GM13977 (cell line): ENCODE data around the gene CEP128.

ENCODE experiments used
- DNase-seq: peaks from one replicate; pipeline ENCODE4 v3.0.0; 2012; ENCODE audit warnings: low spot score
- in situ Hi-C: fragments of 300-500 bp; cut with MboI; formaldehyde crosslinking; loops from one replicate; pipeline ENCODE4 v1.12.0; 2022; ENCODE audit warnings: low sequenced_read_pairs, low pct_unique_long_range_greater_than_20kb, mixed read lengths, inconsistent platforms; ENCODE audit not compliant: unreplicated experiment
- TF ChIP-seq, protein P1 (sequence below): IDR thresholded peaks from 2 replicates; pipeline ENCODE4 v1.5.1; 2012; ENCODE audit warnings: mild to moderate bottlenecking, control low read depth; ENCODE audit not compliant: insufficient read depth; ENCODE audit errors: extremely low read depth, missing control alignments

Gene CEP128

GRCh38 chr14:80776186-80776585 lies 165.4 kb downstream of the CEP128 start:
- TF ChIP-seq, protein P1, sequence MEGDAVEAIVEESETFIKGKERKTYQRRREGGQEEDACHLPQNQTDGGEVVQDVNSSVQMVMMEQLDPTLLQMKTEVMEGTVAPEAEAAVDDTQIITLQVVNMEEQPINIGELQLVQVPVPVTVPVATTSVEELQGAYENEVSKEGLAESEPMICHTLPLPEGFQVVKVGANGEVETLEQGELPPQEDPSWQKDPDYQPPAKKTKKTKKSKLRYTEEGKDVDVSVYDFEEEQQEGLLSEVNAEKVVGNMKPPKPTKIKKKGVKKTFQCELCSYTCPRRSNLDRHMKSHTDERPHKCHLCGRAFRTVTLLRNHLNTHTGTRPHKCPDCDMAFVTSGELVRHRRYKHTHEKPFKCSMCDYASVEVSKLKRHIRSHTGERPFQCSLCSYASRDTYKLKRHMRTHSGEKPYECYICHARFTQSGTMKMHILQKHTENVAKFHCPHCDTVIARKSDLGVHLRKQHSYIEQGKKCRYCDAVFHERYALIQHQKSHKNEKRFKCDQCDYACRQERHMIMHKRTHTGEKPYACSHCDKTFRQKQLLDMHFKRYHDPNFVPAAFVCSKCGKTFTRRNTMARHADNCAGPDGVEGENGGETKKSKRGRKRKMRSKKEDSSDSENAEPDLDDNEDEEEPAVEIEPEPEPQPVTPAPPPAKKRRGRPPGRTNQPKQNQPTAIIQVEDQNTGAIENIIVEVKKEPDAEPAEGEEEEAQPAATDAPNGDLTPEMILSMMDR = no peak
- in situ Hi-C loops = no loop called here
- DNase-seq = no peak

DNA sequence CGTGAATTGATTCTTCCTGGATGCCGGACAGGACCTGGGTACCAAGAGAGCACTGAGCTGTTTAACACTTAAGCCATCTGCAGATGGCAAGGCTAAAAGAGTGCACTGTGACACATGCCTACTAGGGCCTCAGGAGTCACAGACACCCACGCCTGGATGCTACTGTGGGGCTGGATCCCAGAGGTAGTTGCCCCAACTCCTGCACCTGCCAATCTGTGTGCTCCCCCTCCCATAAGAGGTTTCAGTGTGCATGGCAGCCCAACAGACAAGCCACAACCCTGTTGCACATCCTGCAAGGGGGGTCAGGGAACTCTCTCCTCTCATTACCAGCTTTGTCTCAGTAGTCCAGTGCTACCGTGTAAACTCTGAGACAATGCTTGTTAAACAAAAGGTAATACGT lies 169.0 kb downstream of the CEP128 start:
- in situ Hi-C loops = no loop called here
- DNase-seq = no peak
- TF ChIP-seq, protein P1 = no peak

DNA sequence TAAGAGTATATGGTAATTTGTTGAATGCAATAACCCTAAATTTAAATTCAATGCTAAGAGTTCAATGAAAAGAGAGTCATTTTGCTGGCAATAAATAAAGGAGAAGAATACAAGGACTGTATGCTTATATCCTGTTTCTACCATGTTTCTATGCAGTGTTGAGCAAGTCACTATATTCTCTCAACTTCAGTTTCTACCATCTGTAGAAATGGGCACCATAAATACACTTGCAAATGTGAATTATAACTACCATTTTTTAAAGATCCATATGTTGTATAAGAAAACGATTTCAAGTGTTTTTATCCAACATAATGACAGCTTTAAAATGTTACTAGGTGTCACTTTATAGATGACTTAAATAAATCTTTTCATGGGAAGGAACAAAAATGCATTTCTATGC lies 170.3 kb downstream of the CEP128 start:
- in situ Hi-C loops = no loop called here
- TF ChIP-seq, protein P1 = no peak
- DNase-seq = no peak

DNA sequence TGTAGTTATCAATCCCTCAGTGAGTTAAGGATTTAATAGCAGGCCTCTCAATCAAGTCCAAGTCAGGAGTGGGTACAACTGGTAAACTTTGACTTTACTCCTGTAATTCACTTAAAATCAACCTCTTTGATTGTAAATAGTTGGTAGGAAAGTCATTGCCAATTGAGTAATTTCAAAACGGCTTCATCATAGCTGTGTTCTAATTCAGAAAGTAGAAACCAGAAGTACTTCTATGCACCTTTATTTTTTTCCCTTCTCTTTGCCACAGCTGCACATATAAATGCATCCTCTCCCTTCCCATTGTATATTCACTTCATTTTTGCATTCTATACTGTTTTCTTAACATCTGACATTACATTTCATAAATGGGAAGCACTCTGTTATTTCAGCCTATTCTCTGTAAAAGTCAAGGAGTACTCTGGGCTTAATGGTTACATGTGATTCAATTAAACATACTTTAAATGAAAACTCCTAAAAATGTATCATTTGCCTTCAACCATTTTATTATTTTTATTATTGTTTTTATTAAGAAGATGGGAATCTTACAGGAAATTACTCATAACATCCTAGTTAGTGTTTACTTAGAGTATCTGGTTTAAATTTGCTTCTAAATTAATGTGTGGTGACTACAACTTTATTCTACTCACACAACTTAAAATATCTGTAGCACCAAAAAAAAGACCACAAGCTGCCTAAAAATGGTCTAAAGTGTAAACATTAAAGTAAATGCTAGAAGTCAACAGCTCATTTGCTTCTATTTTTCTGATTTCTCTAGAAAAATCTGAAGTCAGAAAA lies 171.2 kb downstream of the CEP128 start:
- DNase-seq = peak; percentile 20
- TF ChIP-seq, protein P1 = no peak
- in situ Hi-C loops = no loop called here

- in situ Hi-C loops = no loop called here
- DNase-seq = no peak
- TF ChIP-seq, protein P1 = no peak
Observed at GRCh38 chr14:80768646-80769045, 172.9 kb downstream of the CEP128 start.

DNA sequence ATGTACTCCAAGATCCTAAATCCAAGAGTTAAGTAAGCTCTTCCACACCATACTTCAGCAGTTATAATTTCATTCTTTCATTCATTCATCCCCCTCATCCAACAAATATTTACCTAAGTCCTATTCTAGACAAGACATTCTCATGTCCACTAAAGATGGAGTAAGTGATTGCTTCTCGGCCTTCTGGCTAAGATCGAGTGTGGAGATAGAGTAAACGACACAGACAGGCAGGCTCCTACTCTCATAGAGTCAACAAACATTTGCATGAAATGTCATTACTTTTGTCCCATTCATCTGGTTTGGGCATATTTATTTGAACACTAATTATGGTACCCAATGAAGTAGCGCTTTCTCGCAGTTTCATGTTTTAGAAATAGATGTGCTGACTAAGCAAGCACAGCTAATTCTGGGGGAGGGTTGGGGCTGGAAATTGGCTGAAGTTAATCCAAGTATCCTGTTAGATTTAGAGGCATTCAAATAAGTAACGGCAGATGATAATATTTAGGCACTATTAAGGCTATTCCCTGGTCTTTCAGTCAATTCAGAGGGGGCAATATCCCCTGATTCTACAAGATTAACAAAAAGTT lies 176.5 kb downstream of the CEP128 start:
- in situ Hi-C loops = no loop called here

More for the DNA sequence above, 176.5 kb downstream of the CEP128 start:
- DNase-seq = no peak
- TF ChIP-seq, protein P1 = no peak
